Measurements from ENCODE around the gene TARBP2.

DNA sequence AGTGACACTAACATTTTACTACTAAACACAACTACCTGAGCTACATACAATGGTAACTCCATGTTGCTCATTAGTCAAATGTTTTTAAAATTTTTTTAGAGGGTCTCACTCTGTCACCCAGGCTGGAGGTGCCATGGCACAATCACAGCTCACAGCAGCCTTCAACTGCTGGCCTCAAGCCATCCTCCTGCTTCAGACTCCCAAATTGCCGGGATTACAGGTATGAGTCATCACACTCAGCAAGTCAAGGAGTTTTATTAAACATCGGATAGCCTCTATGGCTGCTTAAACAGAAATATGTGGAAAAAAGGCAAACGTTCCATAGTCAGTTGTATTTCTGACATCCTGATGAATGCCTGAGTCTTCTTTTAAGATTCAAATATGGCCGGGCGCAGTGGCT is 17.3 kb downstream of the TARBP2 start:
- TF ChIP-seq CTCF (IDR thresholded peaks at IDR 0.05) (no peak), POLR2A (IDR thresholded peaks at IDR 0.05) (no peak), EP300 (IDR thresholded peaks at IDR 0.05) (no peak)
